RWPE1 (cell line): ENCODE data around the gene SLU7.

Experiments
- CTCF ChIA-PET: fragments of 350-600 bp; sonication (Branson Sonifier 250); formaldehyde crosslinking; extraction: SDS; loops from one replicate; lab custom pipeline; 2021; lab: Yijun Ruan, JAX
- POLR2A ChIA-PET: fragments of 400-600 bp; formaldehyde crosslinking; extraction: SDS; loops from one replicate; lab custom pipeline; 2020; ENCODE audit warnings: antibody characterized with exemption; ENCODE audit not compliant: low non-redundant PET; lab: Yijun Ruan, JAX
- DNase-seq: peaks from one replicate; pipeline ENCODE4 v3.0.0; 2012; ENCODE audit warnings: low spot score
- H3K27ac ChIP-seq: fragments of 450-650 bp; 2 replicates; pipeline ENCODE4 v1.5.1; 2017
- CTCF ChIP-seq: fragments of 450-650 bp; conservative IDR thresholded peaks from 2 replicates; pipeline ENCODE4 v1.5.1; 2017; ENCODE audit warnings: low read depth, mild to moderate bottlenecking

Gene SLU7

DNA sequence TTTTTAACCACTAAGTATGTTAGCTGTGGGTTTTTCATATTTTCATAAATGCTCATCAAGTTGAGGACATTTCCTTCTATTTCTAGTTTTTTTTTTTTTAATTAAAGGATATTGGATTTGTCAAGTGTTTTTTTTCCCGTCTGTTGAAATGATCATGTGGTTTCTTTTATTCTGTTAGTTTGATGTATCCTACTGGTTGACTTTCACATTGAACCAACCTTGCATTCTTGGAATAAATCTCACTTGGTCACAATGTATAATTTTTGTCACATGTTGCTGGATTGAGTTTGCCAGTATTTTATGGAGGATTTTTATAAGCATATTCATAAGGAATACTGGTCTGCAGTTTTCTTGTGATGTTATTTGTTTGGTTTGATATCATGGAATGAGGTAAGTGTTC, 31.4 kb downstream of the SLU7 start:
- TF ChIP-seq CTCF, result no peak
- H3K27ac ChIP-seq, result no peak overlapping the region
- DNase-seq, result no peak
- CTCF ChIA-PET, result interaction anchor here (0.6 to 0.9 kb wide), 2 partner anchors 144 to 706 kb away, joined by 3 to 4 read pairs; no protein-coding TSS in a partner anchor
- POLR2A ChIA-PET, result no interaction called here

DNA sequence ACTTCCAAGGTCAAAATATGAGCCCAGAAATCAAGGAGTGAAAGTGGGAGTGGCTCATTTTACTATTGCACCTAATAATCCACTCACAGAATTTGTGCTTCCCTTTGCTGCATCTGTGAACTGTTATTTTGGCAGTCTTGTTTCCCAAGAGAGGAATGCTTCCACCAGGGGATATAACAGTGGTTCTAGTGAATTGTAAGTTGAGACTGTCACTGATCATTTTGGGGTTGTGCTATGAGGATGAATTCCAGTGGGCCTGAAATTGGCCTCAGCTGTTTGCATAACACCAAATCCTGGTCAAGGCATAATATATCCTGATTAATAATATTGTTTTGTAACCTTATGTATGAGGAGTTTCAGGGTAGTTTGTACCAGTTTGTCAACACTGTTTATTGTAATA, 33.4 kb downstream of the SLU7 start:
- H3K27ac ChIP-seq, result no peak overlapping the region
- ChIA-PET POLR2A (no interaction called here), CTCF (no interaction called here)
- DNase-seq, result no peak
- TF ChIP-seq CTCF, result no peak

DNA sequence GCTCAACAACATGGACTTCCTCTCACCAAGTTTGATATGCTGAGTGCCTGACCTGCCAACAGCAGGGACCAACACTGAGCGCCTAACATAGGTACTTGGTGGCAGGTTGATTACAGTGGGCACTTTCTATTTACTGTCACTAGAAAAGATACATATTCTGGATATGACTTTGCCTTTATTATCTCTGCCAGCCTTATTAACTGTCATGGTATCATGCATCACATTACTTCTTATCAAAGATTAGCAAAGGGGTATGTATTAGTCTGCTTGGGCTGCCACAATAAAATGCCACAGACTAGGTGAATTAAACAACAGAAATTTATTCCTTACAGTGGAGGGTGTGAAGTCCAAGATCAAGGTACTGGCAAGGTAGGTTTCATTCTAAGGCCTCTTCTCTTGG, 34.2 kb downstream of the SLU7 start:
- no peak for TF ChIP-seq CTCF
- DNase-seq, result no peak
- no peak overlapping the region for H3K27ac ChIP-seq
- CTCF ChIA-PET, result no interaction called here
- POLR2A ChIA-PET, result no interaction called here

- DNase-seq, result no peak
- H3K27ac ChIP-seq, result no peak overlapping the region
- ChIA-PET POLR2A (no interaction called here), CTCF (no interaction called here)
- no peak for TF ChIP-seq CTCF
Measured at GRCh38 chr5:160382346-160382745, 36.5 kb downstream of the SLU7 start.

DNA sequence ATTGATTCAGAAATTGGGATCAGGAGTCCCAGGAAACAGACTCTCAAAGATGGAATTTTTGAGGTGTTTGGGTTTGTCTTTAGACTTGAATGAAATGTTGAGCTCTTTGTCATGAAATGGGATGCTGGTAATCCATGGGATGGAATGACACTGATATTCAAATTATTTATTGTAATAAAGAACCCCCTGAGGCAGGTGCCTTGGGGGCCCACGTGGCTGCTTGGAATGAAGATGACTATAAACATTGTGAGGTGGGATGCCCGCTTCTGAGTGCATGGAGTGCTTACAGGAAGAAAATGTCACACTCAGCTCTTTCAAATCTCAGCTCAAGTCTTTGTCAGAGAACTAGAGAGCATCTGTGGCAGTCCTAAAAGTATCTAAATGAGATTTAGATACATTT, 38.8 kb downstream of the SLU7 start:
- no peak for TF ChIP-seq CTCF
- CTCF ChIA-PET, result no interaction called here
- no peak for DNase-seq
- no peak overlapping the region for H3K27ac ChIP-seq
- POLR2A ChIA-PET, result no interaction called here

- CTCF ChIA-PET, result interaction anchor here (1.2 kb wide), 1 partner anchor 11 kb away, joined by 4 read pairs; no protein-coding TSS in a partner anchor
- POLR2A ChIA-PET, result no interaction called here
- TF ChIP-seq CTCF, result no peak
- no peak overlapping the region for H3K27ac ChIP-seq
- DNase-seq, result no peak
Measured at GRCh38 chr5:160379511-160379910, 39.4 kb downstream of the SLU7 start.
